ENCODE measurements around the gene ZNF501. TPM values are rescaled to one million over a fixed set of nuclear protein-coding genes. Genes with fewer than 3 reads are reported as not detected.

Gene ZNF501
- 2.8 and 4.1 TPM in 2 replicates for total RNA-seq (2016; rRNA removed; fragmentation: Illumina TruSeq; extraction: Trizol)
- total RNA-seq (2016; cell fraction: cytosol; rRNA removed; fragmentation: Illumina TruSeq; extraction: Trizol; ENCODE audit: low read depth): 0.51 and 0.88 TPM in 2 replicates
- 2.4 and 4.9 TPM in 2 replicates for total RNA-seq (2016; cell fraction: insoluble cytoplasmic fraction; rRNA removed; fragmentation: Illumina TruSeq; extraction: Trizol)
- total RNA-seq (2016; cell fraction: membrane; rRNA removed; fragmentation: Illumina TruSeq; extraction: Trizol): 2.4 and 2.9 TPM in 2 replicates
- 3.1 and 5.4 TPM in 2 replicates for total RNA-seq (2016; cell fraction: nucleus; rRNA removed; fragmentation: Illumina TruSeq; extraction: Trizol)
- 1.4 and 2.4 TPM in 2 replicates for polyA plus RNA-seq (2011; rRNA removed)
- 1.2 and 1.8 TPM in 2 replicates for polyA plus RNA-seq (2011; cell fraction: cytosol; rRNA removed)
- polyA plus RNA-seq (2011; cell fraction: nucleus; rRNA removed): 1.1 TPM in 2 replicates
- polyA plus RNA-seq (2012): 2.2 and 2.6 TPM in 2 replicates
- 0.80 and 1.3 TPM in 2 replicates for polyA plus RNA-seq (2016; cell fraction: cytosol; fragmentation: Illumina TruSeq; extraction: Trizol; ENCODE audit: low read depth)
- polyA plus RNA-seq (2016; cell fraction: insoluble cytoplasmic fraction; fragmentation: Illumina TruSeq; extraction: Trizol; ENCODE audit: low read depth): 2.9 and 3.9 TPM in 2 replicates
- 1.2 and 2.2 TPM in 2 replicates for polyA plus RNA-seq (2016; cell fraction: membrane; fragmentation: Illumina TruSeq; extraction: Trizol; ENCODE audit: low read depth)
- polyA plus RNA-seq (2016; cell fraction: nucleus; fragmentation: Illumina TruSeq; extraction: Trizol; ENCODE audit: insufficient read depth, low read depth): 1.8 and 2.9 TPM in 2 replicates
- 2.2 TPM in 1 of 2 replicates, not detected in the other for polyA minus RNA-seq (2011; rRNA and poly(A)+ RNA removed; ENCODE audit: low replicate concordance)
- polyA minus RNA-seq (2011; cell fraction: cytosol; rRNA and poly(A)+ RNA removed): 1.7 and 2.4 TPM in 2 replicates
- 3.6 and 6.7 TPM in 2 replicates for polyA minus RNA-seq (2011; cell fraction: nucleus; rRNA and poly(A)+ RNA removed)
- Bru-seq, nascent RNA: percentile 63 among the genes with signal in this experiment
- percentile 43 among the genes with signal in this experiment for BruChase-seq, experiment 1, labeled RNA remaining after a 6-hour chase
- BruChase-seq, experiment 2, labeled RNA remaining after a 2-hour chase: percentile 55 among the genes with signal in this experiment
- long read RNA-seq, experiment 1, partial matches to known transcripts: 0 of 2 reads
- long read RNA-seq, experiment 1, other reads (novel, unspliced or antisense): 0 of 2 reads
- long read RNA-seq, experiment 2, partial matches to known transcripts: 0 of 2 reads
- long read RNA-seq, experiment 2, other reads (novel, unspliced or antisense): 1 of 2 reads

DNA sequence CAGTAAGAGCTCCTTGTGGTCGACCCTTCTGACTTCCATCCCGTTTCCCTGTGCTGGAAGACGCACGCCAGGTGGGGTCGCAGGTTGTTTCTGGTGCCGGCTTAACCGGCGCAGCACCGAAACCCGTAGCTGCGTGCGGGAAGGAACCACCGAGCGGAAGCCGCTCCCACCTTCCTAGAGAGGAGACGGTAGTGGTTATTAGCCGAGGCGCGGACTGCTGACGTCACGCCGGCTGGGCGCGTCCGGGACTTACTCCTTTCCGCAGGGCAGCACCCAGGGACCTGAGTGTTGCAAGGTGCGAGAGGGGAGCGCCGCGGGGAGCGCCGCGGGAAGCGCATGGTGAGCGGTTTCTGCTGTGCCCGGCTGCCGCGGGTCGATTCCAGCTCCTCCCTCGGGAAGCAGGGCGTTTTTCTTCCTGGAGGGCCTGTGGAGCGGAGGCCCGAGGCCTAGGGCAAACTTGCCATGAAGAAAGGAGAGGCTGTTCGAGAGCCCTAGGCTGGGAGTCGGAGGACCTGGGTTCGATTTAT, at the start of gene ZNF501:
Gene ZNF501 (plus strand): TSS at position 252 of the 527 bp plus-strand sequence. CDS start 4,787 bp downstream, outside the sequence.
- Histone ChIP-seq H3K27me3 (ENCODE audit: control insufficient read depth in 1 of 2, insufficient read depth in 2 of 2, low read length in 2 of 2) (no peaks in the 10 kb centered on the region; a peak in 1 of 5 replicates), H3K4me1 (ENCODE audit: insufficient read depth, low read length) (peaks cover 16% of the 10 kb centered on the region), H4K20me1 (ENCODE audit: insufficient read depth, low read length) (no peaks in the 10 kb centered on the region), H2AFZ (ENCODE audit: low read length) (peak within 1 kb of the TSS; percentile 97), H3K4me3 (replicated peaks in 1 of 3; ENCODE audit: insufficient read depth in 1 of 3, low read depth in 2 of 3, low read length in 3 of 3) (peak within 1 kb of the TSS; percentile 66 to 81 (median 76)), H3K79me2 (ENCODE audit: insufficient read depth, low read length) (no peaks in the 10 kb centered on the region), H3K27ac (ENCODE audit: extremely low read length, insufficient read depth, low read length) (peak within 1 kb of the TSS; percentile 54), H3K9ac (ENCODE audit: insufficient read depth, low read depth, low read length) (peak within 1 kb of the TSS; percentile 79), H3K36me3 (replicated peaks in 1 of 2; ENCODE audit: control insufficient read depth in 1 of 2, insufficient read depth in 2 of 2, low read length in 2 of 2) (peaks cover 0 to 6% of the 10 kb centered on the region in 2 experiments; a peak in 2 of 5 replicates), H3K4me2 (ENCODE audit: low read depth, low read length) (peak within 1 kb of the TSS; percentile 80), H3K9me3 (ENCODE audit: low read length) (peaks cover 49% of the 10 kb centered on the region)
- in situ Hi-C loops (cut with HindIII; ENCODE audit: extremely low pct_ligation_motif_present, low pct_unique_long_range_greater_than_20kb) (no loop called here), intact Hi-C loops (cut with micrococcal nuclease; ENCODE audit: unreplicated experiment) (loop anchor here (2.0 kb wide), 1 partner anchor 31 kb away; the partner anchor contains the start of genes KIAA1143 and KIF15)
- CTCF ChIA-PET (ENCODE audit: low intra/inter-chr PET ratio, low total read pairs): no interaction called here
- WGBS (ENCODE audit: low lambda C conversion rate): 28% methylated on average over 4 of the region's 46 CpGs
- BruUV-seq (replicated peaks): no TSS peak
- FAIRE-seq: peak; percentile 26
- DNase-seq (ENCODE audit: low spot score): peak; percentile 90
- peak; percentile 99 for ATAC-seq
- POLR2A ChIA-PET: interaction anchor here (1.0 to 2.5 kb wide), 5 partner anchors 13 to 251 kb away, joined by 3 to 26 read pairs (median 6); partner anchors contain the start of genes KIAA1143, KIF15 and ZNF660
- TF ChIP-seq ZNF33B (CRISPR knock-in tag; IDR thresholded peaks at IDR 0.05): no peak
- no peak for TF ChIP-seq SNAI1 (CRISPR knock-in tag; IDR thresholded peaks at IDR 0.05; ENCODE audit: borderline replicate concordance)
- TF ChIP-seq HNF4G (IDR thresholded peaks at IDR 0.05; ENCODE audit: borderline replicate concordance, low read depth, low read length): no peak
- no peak for TF ChIP-seq HNF4G (CRISPR knock-in tag; IDR thresholded peaks at IDR 0.05; ENCODE audit: borderline replicate concordance, low read depth)
- TF ChIP-seq TCF12 (IDR thresholded peaks at IDR 0.05): no peak
- TF ChIP-seq TCF12 (CRISPR knock-in tag; IDR thresholded peaks at IDR 0.05): no peak
- no peak for TF ChIP-seq RORA (CRISPR knock-in tag; IDR thresholded peaks at IDR 0.05)
- 0 out of 2 replicates have a peak, but pooled peaks have one; percentile 19 for TF ChIP-seq SP2 (CRISPR knock-in tag; IDR thresholded peaks at IDR 0.05)
- no peak for TF ChIP-seq ZSCAN20 (CRISPR knock-in tag; IDR thresholded peaks at IDR 0.05; ENCODE audit: borderline replicate concordance)
- TF ChIP-seq, protein P1, sequence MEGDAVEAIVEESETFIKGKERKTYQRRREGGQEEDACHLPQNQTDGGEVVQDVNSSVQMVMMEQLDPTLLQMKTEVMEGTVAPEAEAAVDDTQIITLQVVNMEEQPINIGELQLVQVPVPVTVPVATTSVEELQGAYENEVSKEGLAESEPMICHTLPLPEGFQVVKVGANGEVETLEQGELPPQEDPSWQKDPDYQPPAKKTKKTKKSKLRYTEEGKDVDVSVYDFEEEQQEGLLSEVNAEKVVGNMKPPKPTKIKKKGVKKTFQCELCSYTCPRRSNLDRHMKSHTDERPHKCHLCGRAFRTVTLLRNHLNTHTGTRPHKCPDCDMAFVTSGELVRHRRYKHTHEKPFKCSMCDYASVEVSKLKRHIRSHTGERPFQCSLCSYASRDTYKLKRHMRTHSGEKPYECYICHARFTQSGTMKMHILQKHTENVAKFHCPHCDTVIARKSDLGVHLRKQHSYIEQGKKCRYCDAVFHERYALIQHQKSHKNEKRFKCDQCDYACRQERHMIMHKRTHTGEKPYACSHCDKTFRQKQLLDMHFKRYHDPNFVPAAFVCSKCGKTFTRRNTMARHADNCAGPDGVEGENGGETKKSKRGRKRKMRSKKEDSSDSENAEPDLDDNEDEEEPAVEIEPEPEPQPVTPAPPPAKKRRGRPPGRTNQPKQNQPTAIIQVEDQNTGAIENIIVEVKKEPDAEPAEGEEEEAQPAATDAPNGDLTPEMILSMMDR (CRISPR knock-in tag; IDR thresholded peaks at IDR 0.05): peak; percentile 14; the same call in 1 of the 2 replicates
- TF ChIP-seq, protein P2, sequence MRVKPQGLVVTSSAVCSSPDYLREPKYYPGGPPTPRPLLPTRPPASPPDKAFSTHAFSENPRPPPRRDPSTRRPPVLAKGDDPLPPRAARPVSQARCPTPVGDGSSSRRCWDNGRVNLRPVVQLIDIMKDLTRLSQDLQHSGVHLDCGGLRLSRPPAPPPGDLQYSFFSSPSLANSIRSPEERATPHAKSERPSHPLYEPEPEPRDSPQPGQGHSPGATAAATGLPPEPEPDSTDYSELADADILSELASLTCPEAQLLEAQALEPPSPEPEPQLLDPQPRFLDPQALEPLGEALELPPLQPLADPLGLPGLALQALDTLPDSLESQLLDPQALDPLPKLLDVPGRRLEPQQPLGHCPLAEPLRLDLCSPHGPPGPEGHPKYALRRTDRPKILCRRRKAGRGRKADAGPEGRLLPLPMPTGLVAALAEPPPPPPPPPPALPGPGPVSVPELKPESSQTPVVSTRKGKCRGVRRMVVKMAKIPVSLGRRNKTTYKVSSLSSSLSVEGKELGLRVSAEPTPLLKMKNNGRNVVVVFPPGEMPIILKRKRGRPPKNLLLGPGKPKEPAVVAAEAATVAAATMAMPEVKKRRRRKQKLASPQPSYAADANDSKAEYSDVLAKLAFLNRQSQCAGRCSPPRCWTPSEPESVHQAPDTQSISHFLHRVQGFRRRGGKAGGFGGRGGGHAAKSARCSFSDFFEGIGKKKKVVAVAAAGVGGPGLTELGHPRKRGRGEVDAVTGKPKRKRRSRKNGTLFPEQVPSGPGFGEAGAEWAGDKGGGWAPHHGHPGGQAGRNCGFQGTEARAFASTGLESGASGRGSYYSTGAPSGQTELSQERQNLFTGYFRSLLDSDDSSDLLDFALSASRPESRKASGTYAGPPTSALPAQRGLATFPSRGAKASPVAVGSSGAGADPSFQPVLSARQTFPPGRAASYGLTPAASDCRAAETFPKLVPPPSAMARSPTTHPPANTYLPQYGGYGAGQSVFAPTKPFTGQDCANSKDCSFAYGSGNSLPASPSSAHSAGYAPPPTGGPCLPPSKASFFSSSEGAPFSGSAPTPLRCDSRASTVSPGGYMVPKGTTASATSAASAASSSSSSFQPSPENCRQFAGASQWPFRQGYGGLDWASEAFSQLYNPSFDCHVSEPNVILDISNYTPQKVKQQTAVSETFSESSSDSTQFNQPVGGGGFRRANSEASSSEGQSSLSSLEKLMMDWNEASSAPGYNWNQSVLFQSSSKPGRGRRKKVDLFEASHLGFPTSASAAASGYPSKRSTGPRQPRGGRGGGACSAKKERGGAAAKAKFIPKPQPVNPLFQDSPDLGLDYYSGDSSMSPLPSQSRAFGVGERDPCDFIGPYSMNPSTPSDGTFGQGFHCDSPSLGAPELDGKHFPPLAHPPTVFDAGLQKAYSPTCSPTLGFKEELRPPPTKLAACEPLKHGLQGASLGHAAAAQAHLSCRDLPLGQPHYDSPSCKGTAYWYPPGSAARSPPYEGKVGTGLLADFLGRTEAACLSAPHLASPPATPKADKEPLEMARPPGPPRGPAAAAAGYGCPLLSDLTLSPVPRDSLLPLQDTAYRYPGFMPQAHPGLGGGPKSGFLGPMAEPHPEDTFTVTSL (CRISPR knock-in tag; IDR thresholded peaks at IDR 0.05; ENCODE audit: borderline replicate concordance): no peak
- TF ChIP-seq RAD21 (CRISPR knock-in tag; IDR thresholded peaks at IDR 0.05): no peak

Measured in HepG2 (cell line).